IPS-18c (cell line): ENCODE measurements around the gene SNRNP200.
"Not testable (repeated sequence)": the region's sequence is repeated elsewhere in the genome, so short reads cannot be mapped to it uniquely, and the experiment has no call there.

Source experiments
- H3K4me3 ChIP-seq: 2 replicates; pipeline ENCODE4 v1.7.0; 2013; ENCODE audit warnings: low read depth, mild to moderate bottlenecking, low read length, moderate library complexity; ENCODE audit not compliant: insufficient read depth
- H3K9me3 ChIP-seq: one replicate; pipeline ENCODE4 v1.6.1; 2013; ENCODE audit warnings: mild to moderate bottlenecking, low read length, moderate library complexity; ENCODE audit not compliant: control insufficient read depth, insufficient read depth

Gene SNRNP200

GRCh38 chr2:96305979-96306308 lies 598 bp upstream of the SNRNP200 start:
- peak overlapping the region; percentile 90 for H3K4me3 ChIP-seq

GRCh38 chr2:96304606-96305005 lies 740 bp downstream of the SNRNP200 start:
- Histone ChIP-seq H3K9me3 (no peaks in the 10 kb centered on the region), H3K4me3 (peak overlapping the region; percentile 90)

More at GRCh38 chr2:96305979-96306308, 598 bp upstream of the SNRNP200 start:
- no peaks in the 10 kb centered on the region for H3K9me3 ChIP-seq

- Histone ChIP-seq H3K9me3 (no peaks in the 10 kb centered on the region), H3K4me3 (no peak overlapping the region)
Measured at GRCh38 chr2:96301865-96302264, 3.5 kb downstream of the SNRNP200 start.

- Histone ChIP-seq H3K4me3 (no peak overlapping the region), H3K9me3 (no peaks in the 10 kb centered on the region)
Measured at GRCh38 chr2:96296925-96297324, 8.4 kb downstream of the SNRNP200 start.

- H3K4me3 ChIP-seq: not testable (repeated sequence)
Measured at GRCh38 chr2:96294271-96294670, 11.1 kb downstream of the SNRNP200 start.

GRCh38 chr2:96291751-96292150 lies 13.6 kb downstream of the SNRNP200 start:
- Histone ChIP-seq H3K9me3 (no peaks in the 10 kb centered on the region), H3K4me3 (no peak overlapping the region)

More at GRCh38 chr2:96294271-96294670, 11.1 kb downstream of the SNRNP200 start:
- not testable (repeated sequence) for H3K9me3 ChIP-seq

GRCh38 chr2:96287273-96287856 lies 18.0 kb downstream of the SNRNP200 start:
- Histone ChIP-seq H3K9me3 (no peaks in the 10 kb centered on the region), H3K4me3 (no peak overlapping the region)

GRCh38 chr2:96276787-96277499 lies 28.4 kb downstream of the SNRNP200 start:
- no peak overlapping the region for H3K4me3 ChIP-seq
- H3K9me3 ChIP-seq: no peaks in the 10 kb centered on the region

- Histone ChIP-seq H3K9me3 (no peaks in the 10 kb centered on the region), H3K4me3 (no peak overlapping the region)
Measured at GRCh38 chr2:96274355-96275056, 30.8 kb downstream of the SNRNP200 start.

GRCh38 chr2:96273763-96274162 lies 31.6 kb downstream of the SNRNP200 start:
- no peak overlapping the region for H3K4me3 ChIP-seq
- H3K9me3 ChIP-seq: no peaks in the 10 kb centered on the region

GRCh38 chr2:96271995-96272394 lies 33.4 kb downstream of the SNRNP200 start:
- no peaks in the 10 kb centered on the region for H3K9me3 ChIP-seq

GRCh38 chr2:96267159-96267971 lies 38.0 kb downstream of the SNRNP200 start:
- Histone ChIP-seq H3K4me3 (peak overlapping the region; percentile 99), H3K9me3 (peaks cover 2% of the 10 kb centered on the region)

More at GRCh38 chr2:96271995-96272394, 33.4 kb downstream of the SNRNP200 start:
- H3K4me3 ChIP-seq: no peak overlapping the region; the same call in 1 of the 2 replicates

- Histone ChIP-seq H3K9me3 (peaks cover 2% of the 10 kb centered on the region), H3K4me3 (peak within 1 kb of the TSS; percentile 99)
Measured at GRCh38 chr2:96265840-96266679, 39.3 kb downstream of the SNRNP200 start, which contains the start of the genes CIAO1 and TMEM127. Gene CIAO1, plus strand, starts transcription at chr2:96266225. Its CDS starts 126 bp downstream, at chr2:96266351. Gene TMEM127, minus strand, starts transcription at chr2:96265997. Its CDS starts 616 bp downstream, at chr2:96265381.

- H3K4me3 ChIP-seq: peak overlapping the region; percentile 99
- H3K9me3 ChIP-seq: peaks cover 2% of the 10 kb centered on the region
Measured at GRCh38 chr2:96265349-96265839, 40.0 kb downstream of the SNRNP200 start.

- Histone ChIP-seq H3K9me3 (peaks cover 2% of the 10 kb centered on the region), H3K4me3 (peak overlapping the region; percentile 99)
Measured at GRCh38 chr2:96264656-96265348, 40.5 kb downstream of the SNRNP200 start.

GRCh38 chr2:96264086-96264485 lies 41.3 kb downstream of the SNRNP200 start:
- H3K9me3 ChIP-seq: peaks cover 2% of the 10 kb centered on the region
- H3K4me3 ChIP-seq: no peak overlapping the region
